SKM-1 treated with dmso at 0.1 percent for 144 hours (cell line): ENCODE data around the gene TOX4.
"Not testable (repeated sequence)": the region's sequence is repeated elsewhere in the genome, so short reads cannot be mapped to it uniquely, and the experiment has no call there.

Source experiments
- DNase-seq: peaks from one replicate; lab custom pipeline; 2025; ENCODE audit not compliant: unreplicated experiment; lab: John Stamatoyannopoulos, UW

The TOX4 gene

DNA sequence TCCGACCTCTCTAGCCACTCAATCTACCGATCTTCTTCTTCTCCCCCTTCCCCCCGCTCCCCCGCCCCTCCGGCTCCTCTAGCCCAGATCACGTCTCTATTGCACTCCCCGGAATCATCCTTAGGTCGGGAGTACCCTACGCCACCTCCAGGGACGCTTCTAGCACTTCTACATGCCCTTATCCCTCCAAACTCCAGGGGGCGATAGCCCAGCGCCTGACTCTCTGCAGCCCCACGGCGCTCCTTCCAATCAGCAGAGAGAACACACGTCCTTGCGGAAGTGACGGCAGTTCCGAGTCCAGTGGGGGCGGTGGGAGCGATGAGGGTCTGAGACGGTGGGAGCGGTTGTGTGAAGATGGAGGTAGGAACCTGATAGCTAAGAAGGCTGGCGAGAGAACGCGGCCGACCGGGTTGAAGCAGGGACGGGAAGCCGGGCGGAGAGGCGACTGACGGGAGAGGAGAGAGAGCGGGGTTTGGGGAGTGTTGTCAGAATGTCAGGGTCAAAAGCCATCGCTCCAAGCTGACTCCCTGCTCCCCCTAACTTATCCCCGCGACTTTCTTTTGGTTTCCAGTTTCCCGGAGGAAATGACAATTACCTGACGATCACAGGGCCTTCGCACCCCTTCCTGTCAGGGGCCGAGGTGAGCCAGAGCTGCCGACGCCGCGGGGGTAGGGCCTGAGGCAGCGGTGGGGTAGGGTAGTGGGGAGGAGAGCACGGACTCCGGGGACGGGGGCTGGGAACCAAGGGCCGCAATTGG lies at the start of gene TOX4, which contains the start of gene RAB2B:
Gene TOX4 (plus strand): TSS at position 271 of the 757 bp plus-strand sequence. CDS start 84 bp downstream, at position 355.
Gene RAB2B (minus strand): TSS at position 35 of the 757 bp plus-strand sequence. CDS start 87 bp downstream, outside the sequence.
- DNase-seq = peak; percentile 88

DNA sequence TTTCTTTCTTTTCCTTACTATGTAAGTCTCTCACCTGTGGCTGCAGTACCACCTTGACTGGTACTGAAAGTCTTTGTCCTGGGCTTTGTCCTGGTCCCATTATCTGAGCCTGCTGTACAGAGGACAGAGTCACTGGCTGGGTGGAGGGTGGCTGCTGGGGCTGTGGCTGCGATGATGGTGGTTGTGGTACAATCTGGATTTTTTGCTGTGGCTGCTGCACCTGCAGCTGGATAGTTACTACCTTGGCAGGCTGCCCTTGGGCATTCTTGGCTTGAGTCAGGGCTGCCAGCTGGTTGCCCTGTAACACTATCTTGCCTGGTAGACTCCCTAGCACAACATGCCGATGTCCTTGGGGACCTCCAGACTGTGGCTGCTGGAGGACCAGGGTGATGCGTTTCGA lies 48.1 kb upstream of the TOX4 start:
- DNase-seq = no peak

DNA sequence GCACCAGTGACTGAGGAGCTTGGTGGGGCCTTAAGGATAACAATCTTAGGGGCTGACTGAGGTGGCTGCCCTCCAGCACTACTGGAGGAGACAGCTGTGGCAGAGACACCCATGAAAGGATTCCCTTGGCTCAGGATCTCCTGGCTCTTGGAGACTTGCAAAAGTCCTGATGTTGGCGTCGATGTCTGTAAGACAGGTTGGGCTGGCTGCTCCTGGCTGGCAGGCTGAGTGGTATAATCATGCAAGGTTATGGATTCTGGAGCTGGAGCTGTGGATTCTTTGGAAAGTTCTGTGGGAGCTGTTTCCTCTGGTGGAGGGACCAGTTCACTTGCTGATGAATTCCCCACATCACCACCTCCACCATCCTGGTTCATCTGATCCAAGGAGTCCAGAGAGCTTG lies 45.9 kb upstream of the TOX4 start:
- DNase-seq = no peak

DNA sequence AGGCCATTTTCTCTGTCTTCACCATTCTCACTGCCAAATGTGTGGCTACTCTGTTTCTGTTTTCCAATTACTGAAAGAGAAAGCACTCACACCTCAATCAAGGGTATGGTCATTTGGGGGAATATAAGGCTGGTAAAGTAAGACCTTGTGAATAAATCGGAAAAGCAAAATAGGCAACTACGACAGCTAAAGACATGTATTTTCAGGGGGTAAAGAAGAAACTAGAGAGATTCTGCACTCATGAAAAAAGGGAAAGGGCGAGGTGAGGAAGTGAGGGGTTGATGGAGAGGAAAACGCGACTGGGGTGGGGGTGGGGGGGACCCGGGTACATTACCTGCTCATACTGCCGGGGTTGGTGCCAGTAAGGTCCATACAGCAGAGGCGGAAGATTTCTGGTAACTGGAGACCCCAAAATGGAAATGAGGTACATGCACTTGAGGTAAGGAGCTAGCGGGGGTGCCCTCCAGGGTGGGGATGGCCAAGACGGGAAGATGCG lies 40.4 kb upstream of the TOX4 start:
- no peak for DNase-seq

DNA sequence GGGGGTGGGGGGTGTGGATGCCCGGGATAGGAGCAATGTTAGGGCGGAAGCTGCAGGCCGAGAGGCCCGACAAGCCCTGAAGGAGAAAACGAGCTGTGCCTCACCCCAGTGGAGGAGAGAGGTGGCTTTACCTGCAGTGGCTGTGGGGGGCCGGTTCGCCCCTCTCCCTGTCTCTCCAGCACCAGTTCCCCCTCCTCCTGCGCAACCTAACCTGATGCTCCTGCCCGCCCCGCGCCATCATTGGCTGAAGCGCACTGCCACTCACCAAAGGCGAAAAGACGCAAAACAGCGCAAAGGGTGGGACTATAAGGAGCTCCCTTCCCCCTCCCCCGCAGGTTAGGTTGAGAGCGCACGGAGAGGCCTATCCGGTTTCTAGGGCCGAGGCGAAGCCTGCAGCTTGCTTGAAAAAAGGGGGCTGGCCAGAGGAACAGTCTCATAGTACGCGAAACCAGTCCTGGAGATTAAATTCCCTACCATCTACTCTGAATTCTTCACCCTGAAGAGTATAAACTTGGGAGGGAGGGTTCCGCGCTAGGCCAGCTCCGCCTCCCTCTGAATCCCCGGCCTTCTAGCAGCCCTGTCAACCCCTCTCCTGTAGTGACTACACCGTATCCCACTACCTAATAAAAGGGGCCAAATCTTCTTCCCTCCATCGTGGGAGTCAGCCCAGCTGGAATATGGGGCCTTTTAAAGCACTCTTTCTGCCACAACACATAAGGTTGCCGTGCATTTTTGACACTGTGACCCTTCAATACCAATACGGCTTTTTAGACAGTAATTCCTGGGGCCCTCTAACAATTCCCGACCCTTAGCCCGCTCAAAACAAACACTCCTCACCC lies 39.7 kb upstream of the TOX4 start:
- DNase-seq = peak; percentile 78

DNA sequence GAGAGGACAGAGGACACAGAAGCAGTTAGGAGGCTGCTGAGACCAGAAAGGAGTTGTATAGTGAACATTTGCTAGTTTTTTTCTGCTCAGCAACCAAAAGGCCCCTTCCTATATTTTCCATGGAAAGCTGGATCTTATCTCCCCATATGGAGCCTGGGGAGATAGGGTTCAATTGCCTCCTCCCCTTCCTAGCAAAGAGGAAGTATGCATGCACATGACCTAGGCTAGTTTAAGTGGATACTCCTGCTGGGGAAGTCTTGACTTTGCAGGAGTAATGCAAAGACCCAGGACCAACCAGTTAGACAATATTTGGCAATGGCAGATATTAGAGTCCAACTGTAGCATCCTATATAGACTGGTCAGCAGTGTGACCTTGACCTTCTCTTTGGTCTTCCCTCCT lies 36.1 kb upstream of the TOX4 start:
- DNase-seq = peak; percentile 6

DNA sequence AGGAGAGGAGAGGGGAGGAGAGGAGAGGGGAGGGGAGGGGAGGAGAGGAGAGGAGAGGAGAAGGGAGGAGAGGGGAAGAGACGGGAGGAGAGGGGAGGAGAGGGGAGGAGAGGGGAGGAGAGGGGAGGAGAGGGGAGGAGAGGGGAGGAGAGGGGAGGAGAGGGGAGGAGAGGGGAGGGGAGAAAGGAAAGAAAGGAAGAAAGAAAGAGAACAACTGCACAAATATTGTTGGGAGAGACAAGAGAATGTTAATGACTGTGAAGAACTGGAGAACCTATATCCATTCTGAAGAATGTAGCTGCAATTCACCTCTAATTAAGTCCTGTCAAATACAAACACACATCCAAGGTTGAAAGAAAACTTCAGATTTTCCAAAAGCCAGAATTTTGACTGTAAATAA lies 34.3 kb upstream of the TOX4 start:
- DNase-seq = not testable (repeated sequence)

DNA sequence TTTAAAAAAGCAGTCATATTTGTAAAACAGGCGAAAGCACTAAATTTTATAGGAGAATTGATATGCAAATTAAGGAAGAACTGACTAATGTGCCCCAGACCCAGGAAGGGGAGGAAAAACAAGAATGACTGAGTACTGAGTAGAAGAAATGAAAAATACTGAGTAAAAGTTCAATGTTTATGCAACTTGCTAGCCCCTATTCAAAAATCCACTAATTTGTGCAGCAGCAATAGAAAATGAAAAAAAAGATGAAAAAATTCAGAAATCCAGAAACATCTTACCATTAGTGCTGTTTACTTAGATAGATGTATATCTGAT lies 27.1 kb upstream of the TOX4 start:
- DNase-seq = no peak

DNA sequence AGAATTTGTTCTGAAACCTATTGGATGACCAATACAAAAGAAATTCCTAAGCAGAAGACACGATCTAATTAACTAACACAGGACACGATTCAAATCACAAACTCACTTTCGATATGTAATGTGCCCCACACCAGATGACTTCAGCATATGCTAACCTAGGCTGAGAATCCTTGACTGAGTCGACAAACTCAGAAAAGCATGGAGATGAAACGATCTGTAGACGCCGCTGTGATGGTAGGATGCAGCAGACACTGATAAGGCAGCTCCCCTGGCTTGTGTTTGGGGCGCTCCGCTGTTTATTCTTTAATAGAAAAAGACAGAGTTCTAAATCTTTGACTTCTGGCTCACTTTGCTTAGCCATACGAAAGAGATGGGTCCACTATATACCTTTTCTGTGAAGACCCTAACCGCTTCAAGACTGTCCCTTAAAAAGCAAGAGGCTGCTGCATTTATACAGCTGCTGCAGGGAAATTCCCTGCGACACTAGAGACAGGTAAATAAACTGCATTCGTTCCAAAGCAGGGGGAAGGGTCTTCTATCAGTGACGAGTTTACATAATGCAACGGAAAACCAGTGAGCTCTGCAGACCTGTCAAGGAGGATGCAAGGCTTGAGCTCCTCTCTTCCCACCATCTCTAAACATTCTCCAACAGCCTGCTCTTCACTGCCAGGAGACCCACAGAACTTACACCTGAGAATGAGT lies 22.0 kb upstream of the TOX4 start:
- no peak for DNase-seq

DNA sequence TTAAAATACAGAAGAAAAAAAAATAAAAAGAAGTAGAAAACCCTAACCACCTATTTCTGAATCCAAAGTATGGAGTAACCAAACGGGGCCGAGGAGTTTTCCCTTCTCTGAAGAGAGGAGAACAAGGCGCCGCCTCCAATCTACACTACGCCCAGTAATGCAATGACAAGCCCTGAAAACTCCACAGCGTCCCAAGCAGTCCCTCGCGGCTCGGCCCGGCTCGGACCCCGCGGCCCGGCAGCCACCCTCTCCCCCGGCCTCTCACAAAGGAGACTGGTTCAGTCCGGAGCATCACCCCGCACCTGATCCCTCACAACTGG lies 21.4 kb upstream of the TOX4 start:
- no peak for DNase-seq

DNA sequence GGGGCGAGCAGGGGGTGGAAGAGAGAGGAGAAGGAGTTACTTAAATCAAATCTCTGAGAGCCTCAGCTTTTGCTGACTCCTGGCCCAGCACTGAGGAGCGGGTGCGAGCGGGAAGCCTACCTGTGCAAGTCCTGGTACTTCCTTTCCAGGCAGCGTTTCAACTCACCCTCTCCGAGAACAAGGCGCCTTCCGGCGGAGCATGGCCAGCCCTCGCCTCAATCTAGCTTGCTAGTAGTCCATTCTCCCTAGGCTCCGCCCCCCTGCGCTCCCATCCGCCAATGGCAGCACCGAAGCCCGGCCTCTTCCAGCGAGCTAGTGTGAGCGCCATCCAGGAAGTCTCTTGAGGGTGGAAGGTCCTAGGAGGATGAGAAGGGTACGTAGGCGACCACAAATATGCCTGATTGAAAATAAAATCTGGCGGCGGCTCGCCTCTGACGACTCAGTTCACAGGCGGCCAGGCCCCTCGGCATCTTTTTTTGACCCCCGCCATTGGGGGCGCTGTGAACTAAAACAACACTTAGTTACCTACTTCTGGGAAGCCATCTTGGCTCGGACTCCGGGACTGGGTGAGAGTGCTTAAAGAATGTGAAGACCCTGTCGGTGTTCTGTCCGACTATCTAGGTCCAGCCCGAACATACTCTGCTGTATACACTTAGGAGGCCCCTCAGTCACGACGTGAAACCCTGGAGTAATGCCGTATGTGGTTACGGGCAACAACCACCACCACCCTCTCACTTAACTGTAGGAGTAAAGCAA lies 20.9 kb upstream of the TOX4 start, which contains the start of gene CHD8:
Gene CHD8 (minus strand): TSS at position 212 of the 756 bp plus-strand sequence. CDS start 24,480 bp downstream, outside the sequence.
- DNase-seq = peak; percentile 94

DNA sequence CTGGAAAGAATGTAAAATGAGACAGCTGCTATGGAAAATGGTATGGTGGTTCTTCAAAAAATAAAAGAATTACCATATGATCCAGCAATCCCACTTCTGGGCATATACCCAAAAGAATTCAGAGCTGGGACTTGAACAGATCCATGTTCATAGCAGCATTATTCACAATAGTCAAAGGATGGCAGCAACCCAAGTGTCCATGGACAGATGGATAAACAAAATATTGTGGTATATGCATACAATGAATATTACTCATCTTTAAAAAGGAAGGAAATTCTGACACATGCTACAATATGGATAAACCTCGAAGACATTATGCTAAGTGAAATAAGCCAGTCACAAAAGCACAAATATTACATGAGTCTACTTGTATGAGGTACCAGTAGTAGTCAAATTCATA lies 9.4 kb upstream of the TOX4 start:
- no peak for DNase-seq

DNA sequence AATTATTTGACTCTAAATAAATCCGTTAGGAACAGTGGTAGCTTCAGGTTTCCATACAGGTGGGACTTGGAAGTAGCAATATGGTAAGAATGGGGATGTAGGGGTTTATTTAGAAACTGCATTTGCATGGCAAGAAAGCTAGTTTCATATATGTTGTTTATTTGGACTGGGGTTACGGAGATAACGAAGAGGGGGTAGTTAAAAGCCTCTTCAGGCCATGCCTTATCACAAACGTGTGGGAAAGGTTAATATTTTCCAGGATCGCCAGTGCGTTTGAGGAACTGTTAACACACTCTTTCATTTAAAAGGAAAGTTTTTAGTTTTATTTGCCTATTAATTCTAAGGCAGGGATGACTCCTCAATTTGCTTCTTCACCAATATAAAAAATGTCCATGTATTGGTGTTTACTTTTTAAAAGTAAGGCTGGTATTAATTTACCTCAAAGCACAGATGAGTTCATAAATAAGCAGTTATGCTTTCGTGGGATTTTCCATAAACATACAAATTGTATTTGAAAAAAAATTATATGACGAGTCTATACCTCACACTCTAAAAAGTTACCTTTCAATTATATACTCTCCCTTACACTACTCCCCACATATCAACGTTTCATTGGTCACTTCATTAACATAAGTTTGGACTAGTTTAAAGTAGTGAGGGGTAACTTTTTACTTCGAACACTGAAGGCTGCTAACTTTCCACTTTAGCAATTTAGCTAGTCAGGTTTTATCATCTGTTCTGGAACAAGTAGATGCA lies 1.1 kb upstream of the TOX4 start:
- no peak for DNase-seq

DNA sequence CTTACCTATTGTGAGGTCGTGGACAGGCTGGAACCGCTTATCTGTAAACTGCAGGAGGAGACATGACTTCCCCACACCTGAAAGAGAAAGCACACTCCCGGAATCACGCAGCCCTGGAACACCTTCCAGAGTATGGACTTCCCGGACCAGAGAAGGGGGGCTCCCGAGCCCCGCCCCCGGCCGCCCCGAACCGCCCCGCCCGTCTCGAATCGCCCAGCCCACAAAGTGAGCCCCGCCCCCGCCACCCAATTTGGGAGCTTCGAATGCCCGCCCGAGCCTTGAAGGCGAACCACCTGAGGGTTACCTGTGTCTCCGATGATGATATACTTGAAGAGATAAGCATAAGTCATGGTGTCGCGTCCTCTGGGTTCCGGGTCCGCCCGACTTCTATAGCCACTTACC lies 471 bp upstream of the TOX4 start:
- DNase-seq = no peak

DNA sequence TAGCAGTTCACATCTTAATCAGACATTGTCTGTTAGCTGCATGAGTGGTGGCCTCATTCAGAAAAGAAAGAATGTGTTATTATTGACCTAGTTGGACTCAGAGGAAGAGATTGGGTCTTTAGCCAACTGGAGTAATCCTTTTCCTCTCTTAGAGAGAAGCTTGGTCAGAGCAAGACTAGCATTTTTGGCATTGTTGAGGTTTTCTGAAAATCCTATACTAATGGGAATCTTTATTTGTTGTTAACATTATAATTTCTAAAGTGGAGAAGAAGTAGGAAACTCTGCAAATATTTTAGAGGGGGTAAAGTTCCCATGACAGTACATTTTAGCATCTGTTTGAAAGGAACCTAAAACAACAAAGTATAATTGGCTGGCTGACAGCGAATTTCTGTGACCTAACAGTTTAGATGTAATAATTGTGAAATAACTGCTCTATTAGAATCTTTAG lies 9.7 kb downstream of the TOX4 start:
- no peak for DNase-seq

DNA sequence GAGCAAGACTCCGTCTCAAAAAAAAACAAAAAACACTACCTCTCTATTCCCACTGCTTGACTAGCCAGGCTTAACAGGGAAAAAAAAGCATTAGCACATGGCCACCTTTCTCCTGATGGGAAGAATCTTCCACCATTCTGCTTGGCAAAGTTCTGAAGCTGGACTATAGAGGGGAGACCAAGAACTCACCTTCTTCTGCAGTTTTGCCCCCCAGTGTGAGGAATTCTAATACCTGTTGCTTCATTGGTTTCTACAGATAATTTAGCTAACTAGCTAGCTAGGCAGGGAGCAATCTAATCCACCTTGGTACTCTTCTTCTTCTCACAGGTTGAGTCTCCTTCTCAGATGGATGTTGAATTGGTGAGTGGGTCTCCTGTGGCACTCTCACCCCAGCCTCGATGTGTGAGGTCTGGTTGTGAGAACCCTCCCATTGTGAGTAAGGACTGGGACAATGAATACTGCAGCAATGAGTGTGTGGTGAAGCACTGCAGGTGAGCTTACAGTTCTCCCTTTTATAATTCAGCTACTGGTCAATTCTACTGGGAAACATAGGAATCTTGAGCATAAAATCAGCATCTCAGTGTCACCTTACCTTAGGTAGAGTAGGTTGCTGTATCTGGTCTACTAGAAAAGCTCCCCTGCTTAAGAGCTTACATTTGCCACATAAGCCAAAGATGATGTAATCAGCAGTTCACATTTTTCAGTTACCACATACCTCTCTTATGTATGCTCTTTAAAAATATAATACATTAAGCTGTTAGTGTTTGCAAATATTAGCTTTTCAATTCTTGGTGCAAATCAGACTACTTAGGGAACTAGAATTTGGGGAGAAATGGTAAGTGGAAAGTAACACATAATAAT lies 18.1 kb downstream of the TOX4 start:
- no peak for DNase-seq

DNA sequence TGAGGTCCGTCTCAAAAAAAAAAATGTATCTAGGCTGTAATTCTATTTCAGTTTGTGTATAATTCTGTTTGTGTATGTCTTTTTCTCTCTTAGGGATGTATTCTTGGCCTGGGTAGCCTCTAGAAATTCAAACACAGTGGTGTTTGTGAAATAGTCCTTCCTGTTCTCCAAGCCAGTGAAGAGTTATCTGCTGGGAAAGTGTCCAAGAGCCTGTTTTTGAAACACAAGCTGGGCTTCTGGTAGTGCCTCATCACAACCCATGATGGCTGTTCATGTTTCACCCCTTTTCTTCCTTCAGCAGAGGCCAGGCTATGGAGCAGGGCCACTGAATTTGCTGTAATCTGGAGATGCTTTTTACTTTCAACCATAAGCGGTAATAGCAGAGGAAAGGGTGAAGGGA lies 19.5 kb downstream of the TOX4 start:
- DNase-seq = no peak

DNA sequence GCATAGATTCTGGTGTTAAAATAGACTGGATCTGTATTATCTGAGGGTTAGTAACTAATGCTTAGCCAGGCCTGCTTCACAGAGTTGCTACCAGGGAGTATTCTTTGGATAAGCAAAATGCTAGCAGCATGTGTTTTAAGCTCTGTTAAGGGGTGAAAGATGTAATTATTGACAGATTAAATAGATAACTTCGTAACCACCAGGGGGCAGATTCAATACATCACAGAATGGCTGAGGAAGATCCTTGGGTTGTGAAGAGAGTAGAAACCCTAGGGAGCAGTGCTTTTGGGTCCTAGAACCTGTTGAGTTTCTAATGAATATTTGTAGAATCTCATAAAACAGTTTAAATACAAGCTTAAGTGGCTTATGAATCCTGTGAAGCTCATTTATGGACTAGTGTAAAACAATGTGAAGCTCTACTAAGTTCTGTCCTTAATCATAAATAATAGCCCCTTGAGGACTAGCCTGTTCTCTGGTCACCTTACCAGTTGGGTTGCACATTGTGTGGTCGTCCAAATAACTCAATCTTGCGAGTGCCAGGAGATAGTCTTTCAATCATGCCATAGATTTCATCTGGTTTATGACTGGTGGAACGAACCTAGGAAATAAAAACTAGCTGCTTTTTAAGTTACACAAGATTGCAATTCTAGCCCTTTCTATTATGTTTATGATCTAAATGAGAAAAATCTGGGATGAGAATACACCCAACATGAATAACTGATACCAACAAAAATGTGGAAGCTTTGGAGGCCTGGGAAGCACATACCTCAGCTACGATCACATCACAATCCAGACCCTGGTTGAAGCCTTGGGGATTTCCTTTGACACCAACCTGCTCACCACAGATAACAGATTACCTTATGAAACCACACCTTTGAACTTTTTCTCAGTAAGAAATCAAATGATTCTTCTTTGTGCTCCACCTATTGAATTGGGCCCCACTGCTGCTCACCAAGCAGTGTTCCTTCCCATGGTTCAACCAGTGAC lies 21.8 kb downstream of the TOX4 start:
- DNase-seq = peak; percentile 10
